ENCODE data around the gene CCDC157. TPM values are rescaled to one million over a fixed set of nuclear protein-coding genes. Genes with fewer than 3 reads are reported as not detected.
"Not testable (repeated sequence)": the region's sequence is repeated elsewhere in the genome, so short reads cannot be mapped to it uniquely, and the experiment has no call there.

CCDC157 gene
- total RNA-seq, 1 donor from 2014 or later: 4.7 TPM

DNA sequence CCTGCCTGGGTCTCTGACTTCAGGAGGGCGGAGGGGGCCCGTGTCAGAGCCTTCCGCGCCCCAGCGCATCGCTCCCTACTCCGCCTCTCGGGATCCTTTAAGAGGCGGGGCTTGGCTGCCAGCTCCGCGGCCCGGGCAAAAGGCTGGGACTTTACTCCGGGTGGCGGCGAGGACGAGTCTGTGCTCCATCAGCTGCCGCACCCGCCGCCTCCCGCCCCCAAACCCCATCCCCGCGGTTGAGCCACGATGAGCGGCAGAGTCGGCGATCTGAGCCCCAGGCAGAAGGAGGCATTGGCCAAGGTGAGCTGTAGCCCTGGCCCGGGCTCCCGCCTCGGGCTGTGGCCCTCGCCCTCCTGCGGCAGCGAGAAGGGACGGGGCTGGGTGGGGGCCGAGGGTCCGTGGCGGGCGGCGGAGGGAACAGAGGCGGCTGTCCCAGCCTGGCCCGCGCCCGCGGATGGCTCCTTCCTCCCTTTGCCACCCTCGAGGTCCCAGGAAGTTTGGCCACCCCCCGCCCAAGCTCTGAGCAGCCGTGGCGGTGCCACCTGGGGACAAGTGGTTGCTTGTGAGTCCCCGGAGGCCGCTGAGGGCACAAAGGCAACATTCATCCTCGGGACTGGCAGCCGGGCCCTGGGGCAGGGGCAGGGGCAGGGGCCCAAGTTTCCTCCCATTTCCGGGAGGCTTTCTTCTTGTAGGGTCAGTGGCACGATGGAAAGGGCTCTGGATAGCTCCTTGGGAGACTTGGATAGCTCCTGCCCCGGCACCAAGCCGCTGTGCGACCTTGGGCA lies 40.3 kb downstream of the CCDC157 start, which contains the start of gene SEC14L2:
TSS of gene SEC14L2 (plus strand) at position 148 of the 785 bp plus-strand sequence. CDS start at position 247, 99 bp downstream.
- TF ChIP-seq, protein P1, sequence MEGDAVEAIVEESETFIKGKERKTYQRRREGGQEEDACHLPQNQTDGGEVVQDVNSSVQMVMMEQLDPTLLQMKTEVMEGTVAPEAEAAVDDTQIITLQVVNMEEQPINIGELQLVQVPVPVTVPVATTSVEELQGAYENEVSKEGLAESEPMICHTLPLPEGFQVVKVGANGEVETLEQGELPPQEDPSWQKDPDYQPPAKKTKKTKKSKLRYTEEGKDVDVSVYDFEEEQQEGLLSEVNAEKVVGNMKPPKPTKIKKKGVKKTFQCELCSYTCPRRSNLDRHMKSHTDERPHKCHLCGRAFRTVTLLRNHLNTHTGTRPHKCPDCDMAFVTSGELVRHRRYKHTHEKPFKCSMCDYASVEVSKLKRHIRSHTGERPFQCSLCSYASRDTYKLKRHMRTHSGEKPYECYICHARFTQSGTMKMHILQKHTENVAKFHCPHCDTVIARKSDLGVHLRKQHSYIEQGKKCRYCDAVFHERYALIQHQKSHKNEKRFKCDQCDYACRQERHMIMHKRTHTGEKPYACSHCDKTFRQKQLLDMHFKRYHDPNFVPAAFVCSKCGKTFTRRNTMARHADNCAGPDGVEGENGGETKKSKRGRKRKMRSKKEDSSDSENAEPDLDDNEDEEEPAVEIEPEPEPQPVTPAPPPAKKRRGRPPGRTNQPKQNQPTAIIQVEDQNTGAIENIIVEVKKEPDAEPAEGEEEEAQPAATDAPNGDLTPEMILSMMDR (IDR thresholded peaks at IDR 0.05; ENCODE audit: unreplicated experiment): no peak
- Mint-ChIP-seq H3K4me1 (peaks cover 22% of the 10 kb centered on the region), H3K9me3 (no peaks in the 10 kb centered on the region), H3K27me3 (ENCODE audit: low read depth) (peaks cover 35% of the 10 kb centered on the region), H3K27ac (no peak within 1 kb of the TSS), H3K4me3 (peak within 1 kb of the TSS; percentile 85), H3K36me3 (no peaks in the 10 kb centered on the region)
- DNase-seq (ENCODE audit: low spot score in 2 of 2, unreplicated experiment in 2 of 2): peak in 1 of 2 experiments; percentile 66

DNA sequence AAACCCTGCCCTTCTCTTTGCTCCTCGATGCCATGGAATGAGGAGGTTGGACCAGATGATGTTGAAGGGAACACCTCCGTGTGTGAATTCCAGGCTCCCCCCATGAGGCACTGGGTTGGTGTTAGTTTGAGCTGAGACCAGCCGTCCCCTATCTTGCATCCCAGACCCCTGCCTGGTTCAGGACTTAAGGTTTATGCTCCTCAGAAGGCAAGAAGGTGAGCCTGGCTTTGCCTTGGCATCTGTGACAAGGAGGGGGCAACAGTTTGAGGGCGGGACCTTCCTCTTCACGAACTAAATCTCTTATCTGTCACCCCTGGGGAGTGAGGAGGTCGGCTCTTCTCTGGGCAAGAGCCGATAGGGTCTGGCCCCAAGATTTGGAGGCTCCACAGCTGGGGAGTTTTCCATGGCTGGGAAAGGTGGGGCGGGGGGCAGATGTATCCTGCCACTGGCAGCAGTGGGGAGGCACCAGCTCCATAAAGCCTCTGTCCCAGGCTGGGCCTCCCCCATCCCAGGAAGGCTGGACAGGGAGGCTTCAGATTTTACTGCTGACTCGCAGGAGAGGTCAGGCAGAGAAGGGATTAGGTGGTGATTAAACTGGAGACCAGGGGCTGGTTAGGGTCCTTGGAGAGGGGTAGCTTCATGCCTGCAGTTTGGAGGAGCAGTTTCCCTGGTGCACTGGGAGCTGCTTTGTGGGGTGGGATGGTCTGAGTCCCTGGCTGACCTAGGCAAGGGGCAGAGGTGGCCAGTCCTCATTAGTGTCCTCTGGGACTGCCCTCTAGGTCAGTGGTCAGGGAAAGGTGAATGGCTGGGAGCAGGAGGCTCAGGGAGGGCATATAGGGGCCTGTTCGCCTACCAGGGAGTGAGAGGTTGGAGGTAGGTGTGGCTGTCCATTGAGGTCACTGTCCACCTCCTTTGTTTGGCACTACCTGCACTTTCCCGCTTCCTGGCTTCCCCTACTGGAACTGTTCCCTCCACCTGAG lies 41.1 kb downstream of the CCDC157 start:
- peaks cover 21% of the 10 kb centered on the region for H3K4me1 Mint-ChIP-seq
- no peak for DNase-seq (ENCODE audit: low spot score in 2 of 2, unreplicated experiment in 2 of 2)
- peak overlapping the region; percentile 85 for H3K4me3 Mint-ChIP-seq
- no peaks in the 10 kb centered on the region for H3K36me3 Mint-ChIP-seq
- peaks cover 35% of the 10 kb centered on the region for H3K27me3 Mint-ChIP-seq (ENCODE audit: low read depth)
- H3K27ac Mint-ChIP-seq: no peak overlapping the region
- H3K9me3 Mint-ChIP-seq: no peaks in the 10 kb centered on the region
- TF ChIP-seq, protein P1 (IDR thresholded peaks at IDR 0.05; ENCODE audit: unreplicated experiment): no peak

DNA sequence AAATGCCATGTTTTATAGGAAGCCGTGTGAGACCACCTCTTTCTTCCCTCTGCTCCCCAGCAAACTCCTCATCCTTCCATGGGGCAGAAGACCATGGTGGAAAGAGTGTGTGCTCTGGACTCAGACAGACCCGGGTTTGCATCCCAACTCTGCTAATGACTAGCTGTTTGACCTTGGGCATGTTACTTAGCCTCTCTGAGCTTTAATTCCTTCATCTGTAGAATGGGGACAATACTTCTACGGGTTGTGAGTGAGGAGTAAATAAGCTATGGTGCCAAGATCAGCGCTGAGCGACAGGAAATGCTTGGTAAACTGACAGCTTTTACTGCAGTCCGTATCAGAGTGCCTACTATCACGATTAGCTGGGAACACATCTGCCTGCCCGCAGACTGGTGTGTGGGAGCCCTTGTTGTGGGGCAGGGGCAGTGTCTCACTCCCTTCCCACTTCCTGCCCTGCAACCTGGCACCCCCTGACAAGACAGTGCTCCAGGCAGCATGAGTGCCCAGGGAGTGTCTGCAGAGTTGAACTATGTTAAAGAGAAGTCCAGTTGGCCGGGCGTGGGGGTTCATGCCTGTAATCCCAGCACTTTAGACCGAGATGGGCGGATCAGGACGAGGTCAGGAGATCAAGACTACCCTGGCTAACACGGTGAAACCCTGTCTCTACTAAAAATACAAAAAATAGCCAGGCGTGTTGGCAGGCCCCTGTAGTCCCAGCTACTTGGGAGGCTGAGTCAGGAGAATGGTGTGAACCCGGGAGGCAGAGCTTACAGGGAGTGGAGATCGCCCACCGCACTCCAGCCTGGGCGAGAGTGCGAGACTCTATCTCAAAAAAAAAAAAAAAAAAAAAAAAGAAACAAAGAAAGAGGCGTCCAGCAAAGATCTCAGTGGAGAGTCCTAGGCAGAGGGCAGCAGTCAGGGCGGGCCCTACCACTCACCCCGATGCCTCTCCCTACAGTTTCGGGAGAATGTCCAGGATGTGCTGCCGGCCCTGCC lies 42.2 kb downstream of the CCDC157 start:
- no peaks in the 10 kb centered on the region for H3K9me3 Mint-ChIP-seq
- no peaks in the 10 kb centered on the region for H3K36me3 Mint-ChIP-seq
- TF ChIP-seq, protein P1 (IDR thresholded peaks at IDR 0.05; ENCODE audit: unreplicated experiment): no peak
- no peak overlapping the region for H3K27ac Mint-ChIP-seq
- no peak for DNase-seq (ENCODE audit: low spot score in 2 of 2, unreplicated experiment in 2 of 2)
- H3K27me3 Mint-ChIP-seq (ENCODE audit: low read depth): peaks cover 35% of the 10 kb centered on the region
- peak overlapping the region; percentile 9 for H3K4me3 Mint-ChIP-seq
- H3K4me1 Mint-ChIP-seq: peaks cover 21% of the 10 kb centered on the region

DNA sequence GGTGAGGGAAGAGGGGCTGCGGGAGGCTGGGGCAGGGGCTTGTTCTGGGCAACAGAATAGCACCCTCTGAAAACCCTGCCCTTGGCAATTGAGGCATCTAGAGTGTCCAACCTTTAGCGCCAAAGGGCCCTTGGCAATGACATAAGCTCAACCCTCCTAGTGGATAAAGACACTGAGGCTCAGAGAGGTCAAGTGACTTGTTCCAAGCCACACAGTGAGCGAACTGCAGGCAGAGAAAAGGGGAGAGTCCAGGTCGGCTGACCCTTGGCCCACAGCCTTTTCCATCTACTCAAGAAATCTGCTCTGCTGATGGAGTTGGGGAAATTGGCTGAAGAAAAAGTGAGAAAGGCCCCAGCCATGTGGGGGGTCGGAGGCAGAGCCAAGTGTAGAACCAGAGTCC lies 42.9 kb downstream of the CCDC157 start:
- TF ChIP-seq, protein P1 (IDR thresholded peaks at IDR 0.05; ENCODE audit: unreplicated experiment): no peak
- Mint-ChIP-seq H3K27ac (no peak overlapping the region), H3K27me3 (ENCODE audit: low read depth) (peaks cover 35% of the 10 kb centered on the region), H3K4me1 (peaks cover 21% of the 10 kb centered on the region), H3K9me3 (no peaks in the 10 kb centered on the region), H3K36me3 (no peaks in the 10 kb centered on the region), H3K4me3 (no peak overlapping the region)
- no peak for DNase-seq (ENCODE audit: low spot score in 2 of 2, unreplicated experiment in 2 of 2)

DNA sequence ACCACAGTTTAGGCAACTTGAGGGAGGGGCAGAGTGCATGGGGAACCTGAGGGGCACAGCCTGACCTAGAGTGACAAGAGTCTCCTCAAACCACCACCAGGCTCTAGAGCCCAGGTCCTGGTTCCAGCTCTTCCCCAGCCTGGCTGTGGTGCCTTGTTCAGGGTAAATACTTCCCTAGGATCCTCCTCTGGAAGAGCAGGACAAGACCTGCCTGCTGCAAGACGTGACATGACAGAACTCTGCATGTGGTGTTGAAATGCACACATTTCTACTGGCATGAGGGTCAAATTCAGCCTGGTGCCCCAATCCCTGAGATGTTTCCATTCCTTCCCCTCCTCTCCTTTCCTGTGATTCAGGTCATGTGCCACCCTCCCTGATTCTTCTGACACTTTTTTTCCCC lies 43.4 kb downstream of the CCDC157 start:
- Mint-ChIP-seq H3K9me3 (no peaks in the 10 kb centered on the region), H3K27me3 (ENCODE audit: low read depth) (peaks cover 35% of the 10 kb centered on the region), H3K36me3 (no peaks in the 10 kb centered on the region), H3K27ac (no peak overlapping the region), H3K4me3 (no peak overlapping the region), H3K4me1 (peaks cover 21% of the 10 kb centered on the region)
- DNase-seq (ENCODE audit: low spot score in 2 of 2, unreplicated experiment in 2 of 2): no peak
- TF ChIP-seq, protein P1 (IDR thresholded peaks at IDR 0.05; ENCODE audit: unreplicated experiment): no peak

DNA sequence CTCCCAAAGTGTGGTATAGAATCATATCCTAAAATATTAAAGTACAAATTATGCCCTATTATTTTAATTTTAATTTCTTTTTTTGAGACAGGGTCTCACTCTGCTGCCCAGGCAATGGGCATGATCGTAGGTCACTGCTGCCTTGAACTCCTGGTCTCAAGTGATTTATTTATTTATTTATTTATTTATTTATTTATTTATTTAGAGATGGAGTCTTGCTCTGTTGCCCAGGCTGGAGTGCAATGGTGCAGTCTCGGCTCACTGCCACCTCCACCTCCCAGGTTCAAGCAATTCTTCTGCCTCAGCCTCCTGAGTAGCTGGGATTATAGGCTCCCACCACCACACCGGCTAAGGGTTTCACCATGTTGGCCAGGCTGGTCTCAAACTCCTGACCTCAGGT lies 44.2 kb downstream of the CCDC157 start:
- H3K9me3 Mint-ChIP-seq; H3K27ac Mint-ChIP-seq; H3K36me3 Mint-ChIP-seq; H3K4me3 Mint-ChIP-seq; DNase-seq (ENCODE audit: low spot score in 2 of 2, unreplicated experiment in 2 of 2): not testable (repeated sequence)
- H3K27me3 Mint-ChIP-seq (ENCODE audit: low read depth): peaks cover 29% of the 10 kb centered on the region
- H3K4me1 Mint-ChIP-seq: peaks cover 21% of the 10 kb centered on the region
